HuH-7.5 (cell line): ENCODE measurements around the gene LRP11.
A peak's percentile ranks its signal among the peaks of the same experiment; 100 is the strongest.
"Not testable (repeated sequence)": the region's sequence is repeated elsewhere in the genome, so short reads cannot be mapped to it uniquely, and the experiment has no call there.

Experiments
- DNase-seq: peaks from one replicate; pipeline ENCODE4 v3.0.0; 2011; ENCODE audit warnings: low spot score

Gene LRP11

DNA sequence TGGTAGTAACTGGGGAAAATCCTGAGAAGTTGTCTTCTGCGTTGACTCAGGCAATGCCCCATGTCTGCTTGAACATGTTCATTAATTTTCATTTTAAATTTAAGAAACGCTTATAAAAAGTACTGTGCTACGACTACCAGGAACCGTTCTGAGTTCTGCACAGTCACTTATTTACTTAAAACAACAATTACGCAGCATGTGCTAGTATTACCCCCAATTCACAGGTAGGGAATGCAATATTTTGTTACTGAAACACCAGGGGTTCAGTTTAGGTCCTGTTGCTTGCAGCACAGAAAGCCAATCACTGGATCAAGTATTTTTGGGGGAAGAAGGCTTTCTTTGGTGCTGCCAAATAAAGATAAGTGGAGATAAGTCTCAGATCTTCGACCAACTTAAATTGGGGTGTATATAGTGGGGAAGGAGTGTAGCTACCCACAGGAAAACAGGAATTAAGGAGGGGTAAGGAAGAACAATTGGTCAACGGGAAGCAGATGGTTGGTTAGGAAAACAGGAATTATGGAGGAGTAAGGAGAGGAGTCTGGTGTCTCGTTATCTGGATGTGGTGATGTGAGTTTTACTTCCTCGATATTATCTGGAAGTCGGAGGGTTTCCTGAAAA lies 5.2 kb upstream of the LRP11 start:
- DNase-seq = no peak

DNA sequence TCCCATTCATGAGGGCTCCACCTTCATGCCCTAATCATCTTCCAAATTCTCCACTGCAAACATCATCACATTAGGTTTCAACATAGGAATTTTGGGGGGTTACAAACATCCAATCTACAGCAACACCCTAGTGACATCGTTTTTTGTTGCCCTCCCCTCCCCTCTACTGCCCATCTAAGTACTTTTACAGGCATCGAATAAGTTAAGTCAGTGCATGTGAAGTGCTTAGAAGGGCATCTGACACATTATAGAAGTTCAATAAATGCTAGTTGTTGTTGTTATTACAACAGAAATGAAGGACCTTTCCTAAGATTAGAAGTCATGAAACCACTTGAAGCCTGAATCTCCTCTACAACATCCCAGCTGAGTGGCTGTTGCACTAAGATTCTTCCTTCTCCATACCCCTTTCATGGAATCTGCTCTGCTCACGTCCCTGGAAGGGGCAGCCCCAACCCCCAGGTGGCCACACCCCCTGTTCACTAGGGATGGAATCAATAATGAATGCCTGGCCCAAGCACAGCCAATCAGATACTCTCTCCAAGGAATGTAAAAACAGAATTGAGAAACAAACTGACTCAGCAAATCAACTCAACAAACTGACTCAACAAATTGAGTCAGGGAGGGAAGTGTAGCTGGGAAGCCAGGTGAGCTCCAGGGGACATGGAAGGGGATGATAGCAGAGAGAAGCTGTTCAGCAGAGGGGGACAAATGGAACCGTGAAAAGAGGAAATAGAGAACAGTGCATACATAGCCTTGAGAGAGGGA lies 3.9 kb upstream of the LRP11 start:
- DNase-seq = peak; percentile 80

GRCh38 chr6:149864578-149865535 lies 698 bp upstream of the LRP11 start:
- peak; percentile 67 for DNase-seq

GRCh38 chr6:149862922-149863697 lies 1.0 kb downstream of the LRP11 start:
- no peak for DNase-seq

GRCh38 chr6:149862424-149862738 lies 1.8 kb downstream of the LRP11 start:
- DNase-seq = not testable (repeated sequence)

DNA sequence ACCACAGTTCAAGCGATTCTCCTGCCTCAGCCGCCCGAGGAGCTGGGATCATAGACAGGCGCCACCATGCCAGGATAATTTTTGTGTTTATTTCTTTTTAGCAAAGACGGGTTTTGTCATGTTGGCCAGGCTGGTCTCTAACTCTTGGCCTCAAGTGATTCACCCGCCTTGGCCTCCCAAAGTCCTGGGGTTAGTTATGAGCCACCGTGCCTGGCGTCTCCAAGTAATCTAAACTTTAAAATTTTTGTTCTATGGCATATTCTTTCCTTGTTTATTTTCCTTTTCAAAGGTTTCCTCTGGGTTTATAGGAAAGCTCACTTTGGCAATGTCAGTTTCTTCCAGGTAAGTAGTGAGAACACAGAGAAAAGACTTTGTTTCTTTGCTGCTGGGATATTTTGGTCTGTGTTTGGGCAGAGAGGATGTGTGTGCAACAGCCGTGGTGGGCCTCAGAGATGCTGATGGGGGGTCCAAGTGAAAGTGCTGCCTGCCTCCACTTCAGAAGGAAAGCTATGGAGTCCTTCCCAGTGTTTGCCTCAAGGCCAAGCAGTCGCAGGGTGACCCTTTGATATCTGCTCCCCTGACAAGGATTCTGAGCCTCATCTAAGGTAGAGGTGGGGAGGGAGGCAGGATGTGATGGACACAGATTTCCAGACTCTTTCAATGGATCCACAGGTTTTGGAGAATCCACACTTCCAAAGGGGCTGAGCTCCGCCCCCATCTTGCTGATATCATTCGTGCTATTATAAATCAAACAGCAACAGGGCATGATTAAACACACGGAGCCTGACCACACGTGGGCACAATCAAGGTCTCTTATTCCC lies 2.3 kb downstream of the LRP11 start:
- no peak for DNase-seq

DNA sequence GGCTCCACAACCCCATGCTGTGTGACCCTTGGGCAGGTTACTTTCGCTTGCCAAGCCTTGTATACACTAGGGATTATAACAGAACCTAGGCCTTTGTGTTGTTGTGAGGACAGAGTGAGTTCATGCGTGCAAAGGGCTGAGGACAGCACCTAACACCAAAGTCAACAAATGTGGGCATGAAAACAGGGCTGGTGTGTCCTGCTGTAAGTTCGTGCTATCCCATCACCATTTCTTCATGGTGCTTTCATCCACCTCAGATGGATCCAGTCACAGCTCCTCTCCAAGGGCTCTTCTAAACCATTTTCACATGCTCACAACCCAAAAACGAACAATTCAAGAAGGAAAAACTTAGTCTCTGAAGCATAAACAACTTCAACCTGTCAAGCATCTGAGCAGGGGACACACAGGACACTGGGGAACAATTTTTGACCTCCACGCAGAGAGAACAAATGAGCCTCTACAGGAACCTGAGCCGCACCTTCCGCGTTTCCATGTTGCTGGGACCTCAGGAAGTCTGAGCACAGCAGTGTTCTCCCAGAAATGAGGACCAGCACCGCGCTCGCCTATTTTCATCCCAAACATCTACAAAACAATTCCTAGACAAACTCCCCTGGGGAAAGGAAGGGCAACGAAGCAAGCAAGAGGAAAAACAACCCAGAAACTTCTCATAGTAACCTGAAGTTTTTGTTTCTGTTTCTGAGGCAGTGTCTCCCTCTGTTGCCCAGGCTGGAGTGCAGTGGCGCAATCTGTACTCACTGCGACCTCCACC lies 3.1 kb downstream of the LRP11 start:
- DNase-seq = peak; percentile 54

- DNase-seq = no peak
Measured at GRCh38 chr6:149860513-149860833, 3.7 kb downstream of the LRP11 start.

DNA sequence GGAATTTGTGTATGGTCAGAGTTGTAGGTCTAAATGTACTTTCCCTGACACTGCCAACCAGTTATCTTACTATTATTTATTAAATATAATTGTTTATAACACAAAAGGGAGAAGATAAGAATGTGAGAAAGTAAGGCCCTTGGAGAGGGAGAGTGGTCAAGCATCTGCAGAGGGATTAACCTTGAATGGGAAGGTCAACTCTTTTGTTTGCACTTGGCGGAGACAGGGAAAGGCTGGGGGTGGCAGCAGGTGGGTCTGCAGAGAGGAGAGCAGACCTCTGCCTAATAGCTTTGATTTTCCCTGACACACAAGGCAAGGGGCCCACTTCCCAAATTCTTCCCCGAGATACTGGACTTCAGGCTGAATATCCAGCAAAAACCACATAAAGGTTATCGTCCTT lies 4.2 kb downstream of the LRP11 start:
- DNase-seq = no peak

- no peak for DNase-seq
Measured at GRCh38 chr6:149859368-149859767, 4.8 kb downstream of the LRP11 start.

- DNase-seq = no peak
Measured at GRCh38 chr6:149857541-149857940, 6.6 kb downstream of the LRP11 start.

DNA sequence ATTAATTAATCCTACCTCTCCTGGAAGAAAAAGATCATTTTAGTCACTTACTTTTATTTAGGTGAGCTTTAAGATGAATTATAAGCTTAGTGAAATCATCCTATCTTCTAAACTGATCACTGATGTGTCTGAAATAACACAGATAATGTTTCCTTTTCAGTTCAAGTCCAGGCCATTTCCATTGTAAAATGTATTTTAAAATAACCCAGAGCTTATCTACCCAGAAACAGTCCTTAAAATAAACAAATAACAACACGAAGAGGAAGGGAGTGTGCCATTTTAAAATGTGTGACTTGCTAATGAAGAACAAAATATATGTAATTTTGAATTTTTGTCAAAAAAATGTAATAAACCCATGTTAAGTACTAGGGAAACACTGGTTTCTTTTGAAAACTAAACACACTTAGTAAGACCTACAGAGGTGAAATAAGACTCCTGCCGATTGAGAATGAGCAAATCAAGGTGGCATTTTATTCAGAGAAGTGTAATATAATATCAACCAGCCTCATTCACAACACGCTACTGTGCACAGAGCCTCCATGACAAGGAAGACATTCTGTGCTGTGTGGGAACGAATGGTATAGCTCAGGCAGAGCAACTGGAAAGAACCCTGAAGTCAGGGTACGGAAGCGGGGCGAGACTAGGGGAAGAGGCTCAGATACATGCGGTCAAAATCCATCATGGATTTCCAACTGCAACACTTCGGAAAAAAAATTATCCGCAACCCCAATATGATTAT lies 7.7 kb downstream of the LRP11 start:
- DNase-seq = no peak

GRCh38 chr6:149855741-149856140 lies 8.4 kb downstream of the LRP11 start:
- no peak for DNase-seq

- no peak for DNase-seq
Measured at GRCh38 chr6:149855040-149855654, 9.0 kb downstream of the LRP11 start.

- DNase-seq = no peak
Measured at GRCh38 chr6:149854532-149854931, 9.6 kb downstream of the LRP11 start.

GRCh38 chr6:149854017-149854416 lies 10.1 kb downstream of the LRP11 start:
- DNase-seq = not testable (repeated sequence)

DNA sequence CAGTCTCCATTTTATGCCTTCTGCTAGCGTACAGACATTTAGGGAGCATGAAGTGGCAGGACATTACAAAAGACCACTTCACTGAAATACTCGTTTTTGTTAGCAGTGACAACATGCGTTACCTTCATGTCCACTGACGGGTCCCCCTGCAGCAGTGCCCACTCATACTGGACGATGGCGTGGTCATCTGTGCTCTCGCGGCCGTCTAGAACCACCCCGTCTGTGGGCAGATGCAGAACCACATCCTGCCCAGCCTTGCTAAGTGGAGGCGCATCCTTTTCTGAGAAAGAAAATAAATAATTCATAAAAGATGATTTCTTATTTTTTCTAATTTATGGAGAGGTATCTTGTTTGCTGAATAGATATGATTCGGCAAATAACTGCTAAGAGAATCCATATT lies 11.3 kb downstream of the LRP11 start:
- no peak for DNase-seq

GRCh38 chr6:149852180-149852579 lies 12.0 kb downstream of the LRP11 start:
- no peak for DNase-seq

- no peak for DNase-seq
Measured at GRCh38 chr6:149851461-149852110, 12.6 kb downstream of the LRP11 start.
